GM21576 (cell line): ENCODE data around the gene SERPINI1.

Experiments
- ATAC-seq: cut with Tn5 transposase; IDR thresholded peaks from one replicate; pipeline ENCODE4 v1.9.1; 2021; ENCODE audit warnings: mild to moderate bottlenecking, moderate library complexity; ENCODE audit not compliant: unreplicated experiment

The SERPINI1 gene

GRCh38 chr3:167733961-167734497, 1.5 kb upstream of the SERPINI1 start:
- no peak for ATAC-seq

DNA sequence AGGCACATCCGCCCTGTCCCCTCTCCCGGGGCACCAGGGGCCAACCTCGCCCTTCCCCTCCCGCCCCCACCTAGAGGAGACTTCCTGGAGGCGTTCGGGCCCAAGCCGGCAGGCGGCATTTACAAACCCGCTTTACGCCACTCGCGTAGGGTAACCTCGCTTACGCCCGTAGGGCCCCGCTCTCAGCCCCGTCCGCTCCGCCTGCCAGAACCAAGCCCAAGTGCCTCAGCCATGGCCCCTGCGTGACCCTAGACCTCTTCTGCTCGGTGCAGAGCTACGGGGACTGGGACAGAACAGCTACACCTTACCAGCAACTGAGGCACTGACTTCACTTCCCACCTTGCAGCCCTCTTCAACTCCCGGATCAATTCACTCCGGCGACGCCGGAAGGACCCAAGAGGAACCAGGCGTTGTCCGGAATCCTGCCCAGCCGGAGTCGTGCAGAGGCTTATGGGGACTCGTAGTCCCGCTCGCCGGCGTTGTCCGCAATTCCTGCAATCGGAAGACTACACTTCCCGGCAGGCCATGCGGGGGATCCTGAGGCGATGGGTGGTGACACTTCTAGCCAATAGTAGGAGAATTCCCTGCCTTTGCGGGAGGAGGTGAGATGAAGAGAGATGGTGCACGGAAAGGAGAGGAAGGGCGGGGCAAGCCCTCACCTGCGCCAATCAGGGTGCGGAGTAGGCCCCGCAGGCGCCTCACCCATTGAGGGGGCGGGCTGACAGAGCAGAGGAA, 856 bp upstream of the SERPINI1 start, which contains the start of gene PDCD10:
Gene PDCD10 (minus strand): TSS at position 395 of the 735 bp plus-strand sequence. CDS start 14,735 bp downstream, outside the sequence.
- ATAC-seq = peak; percentile 86

GRCh38 chr3:167736264-167736787, 805 bp downstream of the SERPINI1 start:
- ATAC-seq = no peak

GRCh38 chr3:167736997-167737396, 1.5 kb downstream of the SERPINI1 start:
- no peak for ATAC-seq

- ATAC-seq = no peak
Measured at GRCh38 chr3:167738037-167738436, 2.5 kb downstream of the SERPINI1 start.

DNA sequence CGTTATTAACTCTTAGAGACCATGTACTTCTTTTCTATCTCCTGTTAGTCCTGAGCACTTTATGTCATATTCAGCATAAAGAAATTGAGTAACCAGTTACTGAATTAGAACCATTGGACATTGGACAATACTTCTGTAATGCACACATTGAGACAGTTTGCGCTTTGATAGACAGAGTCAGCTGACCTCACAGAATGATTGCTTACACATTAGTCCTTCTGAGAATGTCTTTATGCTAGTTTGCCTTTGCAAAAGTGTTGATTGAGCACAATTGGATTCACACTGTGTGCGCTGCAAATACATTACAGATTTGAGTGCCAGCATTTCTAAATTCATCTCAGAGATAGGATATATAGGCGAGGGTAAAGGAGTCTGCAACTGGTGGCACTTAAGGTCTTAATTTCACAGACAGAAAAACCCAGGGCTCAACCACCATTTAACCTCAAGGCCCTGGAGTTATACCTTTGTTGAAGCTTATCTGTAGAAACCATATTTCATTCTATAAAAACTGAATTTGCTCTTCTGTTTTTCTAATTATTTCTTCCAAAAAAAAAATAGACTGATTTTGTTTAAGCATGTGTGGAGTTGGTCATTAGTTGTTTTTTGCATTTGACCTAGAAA, 3.8 kb downstream of the SERPINI1 start:
- no peak for ATAC-seq

- ATAC-seq = peak; percentile 97
Measured at GRCh38 chr3:167740961-167741587, 5.6 kb downstream of the SERPINI1 start.

GRCh38 chr3:167742338-167742737, 6.8 kb downstream of the SERPINI1 start:
- no peak for ATAC-seq

DNA sequence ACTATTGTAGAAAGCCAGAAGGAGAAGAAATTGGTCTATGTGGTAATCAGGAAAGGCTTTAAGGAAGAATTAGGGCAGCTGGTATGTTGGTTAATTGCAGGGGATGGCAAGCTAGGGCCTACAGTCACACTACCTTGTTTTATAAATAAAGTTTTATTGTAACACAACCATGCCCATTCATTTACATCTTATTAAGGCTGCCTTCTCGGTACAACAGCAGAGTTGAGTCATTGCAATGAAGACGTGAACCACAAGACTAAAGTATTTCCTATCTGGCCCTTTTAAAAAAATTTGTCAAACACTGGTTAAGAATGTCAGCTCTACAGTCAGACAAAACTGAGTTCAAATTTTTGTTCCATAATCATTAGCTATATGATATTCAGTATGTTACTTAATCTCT, 8.3 kb downstream of the SERPINI1 start:
- no peak for ATAC-seq

- no peak for ATAC-seq
Measured at GRCh38 chr3:167749209-167749608, 13.7 kb downstream of the SERPINI1 start.

DNA sequence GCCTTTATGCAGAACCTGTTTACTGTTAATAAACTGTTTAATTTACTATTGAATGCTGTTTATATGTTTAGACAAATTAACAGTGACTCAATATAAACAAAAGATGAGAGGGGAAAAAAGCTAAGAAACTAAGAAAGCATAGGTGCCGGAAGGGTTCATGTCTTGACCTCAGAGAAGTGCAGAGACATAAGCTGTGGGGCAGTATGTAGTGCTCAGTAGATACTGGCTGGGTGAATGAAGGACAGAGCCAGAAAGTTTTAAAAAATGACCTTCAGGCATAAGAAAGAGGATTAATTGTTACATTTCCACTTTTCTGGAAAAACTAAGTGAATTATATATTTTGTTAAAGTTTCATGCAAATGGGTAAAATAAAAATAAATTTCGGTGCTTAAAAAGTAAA, 14.2 kb downstream of the SERPINI1 start:
- no peak for ATAC-seq

DNA sequence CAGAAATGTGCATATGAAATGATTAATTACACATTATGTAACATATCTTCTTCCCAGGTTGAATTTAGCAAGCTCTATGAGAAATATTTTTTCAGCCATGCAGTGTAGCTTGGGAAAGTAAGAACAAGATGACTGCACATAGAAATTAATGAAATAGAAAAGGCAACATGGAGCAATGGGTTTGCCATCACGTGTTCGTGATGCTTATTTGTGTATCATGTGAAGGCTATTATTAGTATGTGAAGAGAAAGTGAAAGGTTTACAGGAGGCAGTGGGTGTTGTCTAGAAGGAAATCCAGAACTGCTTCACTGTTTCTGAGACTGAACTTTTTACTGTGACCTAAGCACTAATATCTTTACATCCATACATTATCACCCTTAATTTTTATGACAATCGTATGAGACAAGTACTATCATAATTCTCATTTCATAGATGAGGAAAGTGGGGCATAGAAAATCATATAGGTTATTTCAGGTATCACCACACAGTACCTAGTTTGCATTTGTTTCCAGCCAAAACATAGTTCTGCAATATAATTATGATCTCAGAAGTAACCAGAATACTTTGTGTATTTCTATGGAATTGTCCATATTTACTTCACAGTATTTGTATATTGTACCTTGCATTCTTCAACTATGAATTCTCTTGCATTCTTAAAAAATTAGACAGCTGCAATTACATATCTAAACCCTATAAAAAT, 14.9 kb downstream of the SERPINI1 start:
- peak; percentile 98 for ATAC-seq

GRCh38 chr3:167754049-167754448, 18.5 kb downstream of the SERPINI1 start:
- ATAC-seq = peak; percentile 26

DNA sequence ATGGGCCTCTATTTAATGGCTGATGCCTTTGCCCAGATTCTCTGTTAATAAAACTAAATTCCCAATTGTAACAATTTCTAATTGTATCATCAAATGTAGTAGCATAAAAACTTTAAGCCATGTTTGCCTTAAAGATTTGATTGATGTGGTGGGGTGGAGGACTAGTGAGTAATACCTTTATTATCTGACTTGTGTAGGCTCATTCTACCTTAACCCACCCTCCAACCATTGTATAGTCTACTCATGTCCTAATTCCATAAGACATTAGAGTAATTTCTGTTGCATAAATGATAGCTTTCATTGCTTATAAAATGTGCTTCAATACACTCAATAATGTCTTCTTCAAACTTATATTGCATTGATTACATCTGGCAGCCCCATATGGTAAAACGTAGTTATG, 25.8 kb downstream of the SERPINI1 start:
- no peak for ATAC-seq

DNA sequence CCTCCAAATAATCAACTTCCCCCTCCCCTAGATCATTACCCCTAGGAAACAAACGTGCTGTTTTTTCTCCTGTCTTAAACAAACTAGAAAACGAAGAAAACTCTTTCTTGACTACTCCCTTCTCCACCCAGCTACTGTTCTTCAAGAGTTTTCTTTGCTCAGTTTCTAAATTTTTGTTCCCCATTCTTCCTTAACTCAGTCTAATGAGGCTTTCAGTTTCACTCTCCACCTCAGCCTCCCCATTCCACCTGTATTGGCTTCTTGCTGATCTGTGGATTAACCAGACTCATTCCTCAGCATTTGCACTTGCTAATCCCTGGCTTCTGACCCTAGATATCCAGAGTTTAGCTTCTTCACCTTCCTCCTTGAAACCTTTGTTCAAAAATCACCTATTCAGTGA, 26.8 kb downstream of the SERPINI1 start:
- peak; percentile 50 for ATAC-seq

- peak; percentile 40 for ATAC-seq
Measured at GRCh38 chr3:167772992-167773391, 37.5 kb downstream of the SERPINI1 start.

DNA sequence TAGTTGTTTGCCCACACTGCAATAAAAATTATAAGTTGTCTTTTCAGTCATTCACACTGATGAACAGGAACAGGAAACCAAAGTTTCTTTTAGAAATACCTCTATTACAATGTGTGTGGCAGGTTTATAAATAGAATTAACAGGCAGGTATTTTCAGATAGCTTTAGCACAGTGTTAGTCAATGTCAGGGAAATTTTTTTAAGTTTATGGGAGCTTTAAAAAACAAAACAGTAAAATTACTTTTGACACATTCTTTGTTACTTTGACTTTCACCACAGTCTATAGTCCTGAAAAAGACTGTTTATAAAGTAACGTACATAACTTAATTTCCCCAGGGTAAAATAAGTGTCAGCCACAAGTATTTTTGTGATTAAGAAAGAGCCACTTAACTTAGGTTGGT, 38.1 kb downstream of the SERPINI1 start:
- peak; percentile 90 for ATAC-seq

DNA sequence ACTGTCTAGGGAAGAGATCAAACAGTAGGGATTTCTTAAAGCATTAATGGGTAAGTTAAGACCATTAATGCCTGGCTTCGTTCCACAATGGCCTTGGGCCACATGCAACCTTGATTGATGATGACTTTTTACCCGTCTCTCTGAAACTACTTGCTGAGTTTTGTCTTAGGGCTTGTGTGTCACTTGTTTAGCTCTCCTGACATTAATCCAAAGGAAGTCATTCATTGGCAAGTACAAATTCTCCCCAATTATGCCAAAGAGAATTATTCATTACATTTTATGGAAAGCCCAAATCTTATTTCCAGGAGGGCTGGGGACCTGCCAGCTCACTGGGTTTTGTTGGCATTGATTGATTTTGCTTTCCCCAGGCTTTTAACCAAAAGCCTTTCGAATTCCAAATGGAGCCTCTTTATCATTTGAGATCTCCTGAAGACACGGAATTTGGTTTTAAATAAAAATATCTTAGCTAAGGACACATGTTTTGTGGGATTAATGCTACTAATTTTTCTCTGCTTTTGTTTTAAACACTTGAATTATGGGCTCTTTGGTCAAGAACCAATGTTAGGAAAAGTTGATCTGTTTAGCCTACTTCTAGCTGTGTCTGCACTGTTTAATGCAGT, 40.7 kb downstream of the SERPINI1 start:
- ATAC-seq = no peak

- no peak for ATAC-seq
Measured at GRCh38 chr3:167777356-167777755, 41.8 kb downstream of the SERPINI1 start.

DNA sequence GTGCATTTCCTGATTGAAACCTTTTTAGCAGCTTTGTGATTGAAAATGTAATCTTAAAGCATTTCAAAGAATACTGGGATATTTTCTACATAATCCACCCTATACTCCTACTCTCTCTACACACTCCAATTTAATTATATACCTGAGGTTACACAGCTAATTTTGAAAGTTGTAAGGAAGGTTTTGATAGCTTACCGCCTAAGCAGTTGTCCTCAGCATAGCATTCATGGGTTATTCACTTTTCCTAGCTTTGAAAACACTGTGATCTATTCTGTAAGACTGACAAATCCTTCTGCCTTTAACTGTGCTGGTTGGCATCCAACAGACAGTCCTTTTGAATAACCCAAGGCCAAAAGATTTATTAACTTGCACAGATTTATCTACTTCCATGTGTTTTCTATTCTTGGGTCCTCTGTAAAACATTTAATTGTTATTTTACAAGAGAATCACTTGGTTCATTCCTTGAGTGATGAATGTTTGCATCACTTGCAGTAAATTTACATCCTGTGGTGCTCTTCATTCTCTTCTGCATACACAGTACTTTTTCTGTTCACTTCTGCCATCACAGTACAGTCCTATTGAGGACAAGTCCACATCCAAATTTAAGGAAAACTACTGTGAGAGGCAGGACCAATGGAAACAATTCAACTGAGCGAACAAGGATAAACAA, 44.8 kb downstream of the SERPINI1 start:
- no peak for ATAC-seq
